ENCODE results near the gene ABTB2.

Gene ABTB2

GRCh38 chr11:34155057-34155756 lies 202.6 kb downstream of the ABTB2 start:
- no peak for DNase-seq (ENCODE audit: extremely low read depth in 1 of 2, low read depth in 1 of 2)

- DNase-seq (ENCODE audit: extremely low read depth in 1 of 2, low read depth in 1 of 2) = no peak
Observed at GRCh38 chr11:34154059-34154875, 203.5 kb downstream of the ABTB2 start.

GRCh38 chr11:34151916-34152845 lies 205.6 kb downstream of the ABTB2 start:
- no peak for DNase-seq (ENCODE audit: extremely low read depth in 1 of 2, low read depth in 1 of 2)

GRCh38 chr11:34151166-34151565 lies 206.6 kb downstream of the ABTB2 start:
- no peak for DNase-seq (ENCODE audit: extremely low read depth in 1 of 2, low read depth in 1 of 2)

GRCh38 chr11:34150494-34151151 lies 207.2 kb downstream of the ABTB2 start:
- DNase-seq (ENCODE audit: extremely low read depth in 1 of 2, low read depth in 1 of 2) = no peak

GRCh38 chr11:34149786-34150185 lies 208.0 kb downstream of the ABTB2 start:
- DNase-seq (ENCODE audit: extremely low read depth in 1 of 2, low read depth in 1 of 2) = no peak

GRCh38 chr11:34149274-34149673 lies 208.5 kb downstream of the ABTB2 start:
- no peak for DNase-seq (ENCODE audit: extremely low read depth in 1 of 2, low read depth in 1 of 2)

- no peak for DNase-seq (ENCODE audit: extremely low read depth in 1 of 2, low read depth in 1 of 2)
Observed at GRCh38 chr11:34148504-34149165, 209.2 kb downstream of the ABTB2 start.

- DNase-seq (ENCODE audit: extremely low read depth in 1 of 2, low read depth in 1 of 2) = no peak
Observed at GRCh38 chr11:34147581-34147980, 210.2 kb downstream of the ABTB2 start.

GRCh38 chr11:34146866-34147265 lies 210.9 kb downstream of the ABTB2 start:
- no peak for DNase-seq (ENCODE audit: extremely low read depth in 1 of 2, low read depth in 1 of 2)

GRCh38 chr11:34146411-34146810 lies 211.4 kb downstream of the ABTB2 start:
- DNase-seq (ENCODE audit: extremely low read depth in 1 of 2, low read depth in 1 of 2) = no peak

- no peak for DNase-seq (ENCODE audit: extremely low read depth in 1 of 2, low read depth in 1 of 2)
Observed at GRCh38 chr11:34145847-34146381, 211.9 kb downstream of the ABTB2 start.

- no peak for DNase-seq (ENCODE audit: extremely low read depth in 1 of 2, low read depth in 1 of 2)
Observed at GRCh38 chr11:34145073-34145472, 212.7 kb downstream of the ABTB2 start.

GRCh38 chr11:34143048-34143447 lies 214.8 kb downstream of the ABTB2 start:
- DNase-seq (ENCODE audit: extremely low read depth in 1 of 2, low read depth in 1 of 2) = no peak

- DNase-seq (ENCODE audit: extremely low read depth in 1 of 2, low read depth in 1 of 2) = no peak
Observed at GRCh38 chr11:34140149-34140548, 217.7 kb downstream of the ABTB2 start.

- no peak for DNase-seq (ENCODE audit: extremely low read depth in 1 of 2, low read depth in 1 of 2)
Observed at GRCh38 chr11:34139346-34139745, 218.5 kb downstream of the ABTB2 start.

GRCh38 chr11:34136420-34136819 lies 221.4 kb downstream of the ABTB2 start:
- no peak for DNase-seq (ENCODE audit: extremely low read depth in 1 of 2, low read depth in 1 of 2)

- no peak for DNase-seq (ENCODE audit: extremely low read depth in 1 of 2, low read depth in 1 of 2)
Observed at GRCh38 chr11:34135439-34135838, 222.4 kb downstream of the ABTB2 start.

GRCh38 chr11:34134765-34135164 lies 223.0 kb downstream of the ABTB2 start:
- DNase-seq (ENCODE audit: extremely low read depth in 1 of 2, low read depth in 1 of 2) = no peak

Measured in stimulated activated CD8-positive, alpha-beta memory T cell treated with anti-CD3 and anti-CD28 coated beads, Interleukin-7, amount 100 ng/mL, for 48 hours (primary cell).